SK-N-SH treated with all-trans-retinoic acid at 6 μM for 48 hours (cell line): ENCODE measurements around the gene TLX2.

Experiments used
- ARNTL ChIP-seq: fragments of 450-650 bp; formaldehyde crosslinking; IDR thresholded peaks from 2 replicates; pipeline ENCODE4 v1.5.0; 2020; ENCODE audit warnings: low read depth, mild to moderate bottlenecking, moderate library complexity, borderline replicate concordance
- GLIS3 ChIP-seq: fragments of 250-450 bp; sonication (Bioruptor Pico); IDR thresholded peaks from 2 replicates; pipeline ENCODE4 v1.5.0; 2020; ENCODE audit warnings: mild to moderate bottlenecking, moderate library complexity
- OSR1 ChIP-seq: fragments of 250-450 bp; sonication (Bioruptor Pico); IDR thresholded peaks from 2 replicates; pipeline ENCODE4 v1.8.0; 2022; ENCODE audit warnings: moderate library complexity, mild to moderate bottlenecking, inconsistent platforms
- RARB ChIP-seq: fragments of 250-450 bp; sonication (Bioruptor Pico); IDR thresholded peaks from 2 replicates; pipeline ENCODE4 v1.8.0; 2021; ENCODE audit warnings: mild to moderate bottlenecking, moderate library complexity
- TOX ChIP-seq: fragments of 250-450 bp; sonication (Bioruptor Pico); IDR thresholded peaks from 2 replicates; pipeline ENCODE4 v1.8.0; 2021; ENCODE audit warnings: mild to moderate bottlenecking, moderate library complexity, borderline replicate concordance
- ZFP30 ChIP-seq: fragments of 450-650 bp; formaldehyde crosslinking; IDR thresholded peaks from 2 replicates; pipeline ENCODE4 v1.5.0; 2022; ENCODE audit warnings: mild to moderate bottlenecking, moderate library complexity
- ZNF8 ChIP-seq: fragments of 450-650 bp; formaldehyde crosslinking; IDR thresholded peaks from 2 replicates; pipeline ENCODE4 v1.5.0; 2020; ENCODE audit warnings: mild to moderate bottlenecking, moderate library complexity
- TF ChIP-seq, protein P1 (sequence below): fragments of 250-450 bp; sonication (Bioruptor Pico); IDR thresholded peaks from 2 replicates; pipeline ENCODE4 v1.8.0; 2020; ENCODE audit warnings: mild to moderate bottlenecking, moderate library complexity, borderline replicate concordance

DNA sequence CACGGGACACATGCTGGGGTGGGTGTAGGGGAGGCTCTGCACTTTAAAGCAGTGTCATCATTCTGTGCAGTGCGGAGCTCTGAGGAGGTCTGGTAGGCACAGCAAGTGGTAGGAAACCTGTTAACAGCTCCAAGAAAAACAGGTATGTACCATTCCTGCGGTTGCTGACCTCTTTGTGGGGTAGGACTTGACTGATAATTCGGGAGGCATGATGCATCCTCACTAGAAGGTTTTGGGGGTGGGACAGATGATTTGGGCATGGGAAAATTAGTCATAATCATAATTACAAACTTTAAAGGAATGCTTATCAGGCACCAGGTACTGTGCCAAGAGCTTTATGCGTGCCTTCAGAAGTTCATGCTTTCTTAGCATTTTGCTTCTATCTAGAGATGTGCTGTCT is 50.0 kb downstream of the TLX2 start:
- no peak for TF ChIP-seq ARNTL
- TF ChIP-seq ZNF8 (CRISPR knock-in tag), result no peak
- TF ChIP-seq, protein P1, sequence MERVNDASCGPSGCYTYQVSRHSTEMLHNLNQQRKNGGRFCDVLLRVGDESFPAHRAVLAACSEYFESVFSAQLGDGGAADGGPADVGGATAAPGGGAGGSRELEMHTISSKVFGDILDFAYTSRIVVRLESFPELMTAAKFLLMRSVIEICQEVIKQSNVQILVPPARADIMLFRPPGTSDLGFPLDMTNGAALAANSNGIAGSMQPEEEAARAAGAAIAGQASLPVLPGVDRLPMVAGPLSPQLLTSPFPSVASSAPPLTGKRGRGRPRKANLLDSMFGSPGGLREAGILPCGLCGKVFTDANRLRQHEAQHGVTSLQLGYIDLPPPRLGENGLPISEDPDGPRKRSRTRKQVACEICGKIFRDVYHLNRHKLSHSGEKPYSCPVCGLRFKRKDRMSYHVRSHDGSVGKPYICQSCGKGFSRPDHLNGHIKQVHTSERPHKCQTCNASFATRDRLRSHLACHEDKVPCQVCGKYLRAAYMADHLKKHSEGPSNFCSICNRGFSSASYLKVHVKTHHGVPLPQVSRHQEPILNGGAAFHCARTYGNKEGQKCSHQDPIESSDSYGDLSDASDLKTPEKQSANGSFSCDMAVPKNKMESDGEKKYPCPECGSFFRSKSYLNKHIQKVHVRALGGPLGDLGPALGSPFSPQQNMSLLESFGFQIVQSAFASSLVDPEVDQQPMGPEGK (CRISPR knock-in tag), result no peak
- TF ChIP-seq ZFP30, result no peak
- TF ChIP-seq OSR1, result no peak
- TF ChIP-seq TOX, result no peak
- no peak for TF ChIP-seq RARB (CRISPR knock-in tag)
- TF ChIP-seq GLIS3, result no peak
